ENCODE measurements around the gene TMEM123.

TMEM123 gene

DNA sequence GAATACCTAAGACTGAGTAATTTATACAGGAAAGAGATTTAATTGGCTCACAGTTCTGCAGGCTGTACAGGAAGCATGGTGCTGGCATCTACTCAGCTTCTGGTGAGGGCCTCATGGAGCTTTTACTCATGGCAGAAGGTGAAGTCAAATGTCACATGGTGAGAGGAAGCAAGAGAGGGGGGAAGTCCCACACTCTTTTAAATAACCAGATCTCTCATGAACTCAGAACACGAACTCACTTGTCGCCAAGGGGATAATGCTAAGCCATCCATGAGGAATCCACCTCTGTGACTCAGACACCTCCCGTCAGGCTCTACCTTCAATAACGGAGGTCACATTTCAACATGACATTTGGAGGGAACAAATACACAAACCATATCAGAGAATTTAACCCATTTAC lies 63.3 kb downstream of the TMEM123 start:
- Histone ChIP-seq H3K9me3 (ENCODE audit: insufficient read depth, low read length) (no peaks in the 10 kb centered on the region), H3K36me3 (ENCODE audit: low read length) (peaks cover under 1% of the 10 kb centered on the region), H3K27ac (ENCODE audit: low read depth, low read length) (no peak overlapping the region), H3K9me2 (replicated peaks; ENCODE audit: insufficient read depth, low read length) (no peaks in the 10 kb centered on the region), H3F3A (ENCODE audit: insufficient read depth) (peaks cover 28% of the 10 kb centered on the region), H3K9ac (ENCODE audit: low read length) (no peak overlapping the region), H3K4me2 (ENCODE audit: low read depth, low read length, poor library complexity, severe bottlenecking) (no peak overlapping the region), H2AFZ (ENCODE audit: low read depth, low read length, severe bottlenecking) (no peak overlapping the region), H4K20me1 (ENCODE audit: low read depth, low read length) (no peaks in the 10 kb centered on the region), H3K79me2 (ENCODE audit: insufficient read depth, low read length) (0 out of 2 replicates have a peak, but pooled peaks cover 5% of the 10 kb centered on the region), H3K27me3 (ENCODE audit: low read length) (no peaks in the 10 kb centered on the region), H3K4me3 (ENCODE audit: insufficient read depth, low read length, poor library complexity, severe bottlenecking) (no peak overlapping the region)
- no peak for TF ChIP-seq EZH2phosphoT487 (conservative IDR thresholded peaks at IDR 0.05; ENCODE audit: low read length)
- TF ChIP-seq, protein P1, sequence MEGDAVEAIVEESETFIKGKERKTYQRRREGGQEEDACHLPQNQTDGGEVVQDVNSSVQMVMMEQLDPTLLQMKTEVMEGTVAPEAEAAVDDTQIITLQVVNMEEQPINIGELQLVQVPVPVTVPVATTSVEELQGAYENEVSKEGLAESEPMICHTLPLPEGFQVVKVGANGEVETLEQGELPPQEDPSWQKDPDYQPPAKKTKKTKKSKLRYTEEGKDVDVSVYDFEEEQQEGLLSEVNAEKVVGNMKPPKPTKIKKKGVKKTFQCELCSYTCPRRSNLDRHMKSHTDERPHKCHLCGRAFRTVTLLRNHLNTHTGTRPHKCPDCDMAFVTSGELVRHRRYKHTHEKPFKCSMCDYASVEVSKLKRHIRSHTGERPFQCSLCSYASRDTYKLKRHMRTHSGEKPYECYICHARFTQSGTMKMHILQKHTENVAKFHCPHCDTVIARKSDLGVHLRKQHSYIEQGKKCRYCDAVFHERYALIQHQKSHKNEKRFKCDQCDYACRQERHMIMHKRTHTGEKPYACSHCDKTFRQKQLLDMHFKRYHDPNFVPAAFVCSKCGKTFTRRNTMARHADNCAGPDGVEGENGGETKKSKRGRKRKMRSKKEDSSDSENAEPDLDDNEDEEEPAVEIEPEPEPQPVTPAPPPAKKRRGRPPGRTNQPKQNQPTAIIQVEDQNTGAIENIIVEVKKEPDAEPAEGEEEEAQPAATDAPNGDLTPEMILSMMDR (IDR thresholded peaks at IDR 0.05; ENCODE audit: insufficient read depth, low read length, poor library complexity, severe bottlenecking), result no peak

DNA sequence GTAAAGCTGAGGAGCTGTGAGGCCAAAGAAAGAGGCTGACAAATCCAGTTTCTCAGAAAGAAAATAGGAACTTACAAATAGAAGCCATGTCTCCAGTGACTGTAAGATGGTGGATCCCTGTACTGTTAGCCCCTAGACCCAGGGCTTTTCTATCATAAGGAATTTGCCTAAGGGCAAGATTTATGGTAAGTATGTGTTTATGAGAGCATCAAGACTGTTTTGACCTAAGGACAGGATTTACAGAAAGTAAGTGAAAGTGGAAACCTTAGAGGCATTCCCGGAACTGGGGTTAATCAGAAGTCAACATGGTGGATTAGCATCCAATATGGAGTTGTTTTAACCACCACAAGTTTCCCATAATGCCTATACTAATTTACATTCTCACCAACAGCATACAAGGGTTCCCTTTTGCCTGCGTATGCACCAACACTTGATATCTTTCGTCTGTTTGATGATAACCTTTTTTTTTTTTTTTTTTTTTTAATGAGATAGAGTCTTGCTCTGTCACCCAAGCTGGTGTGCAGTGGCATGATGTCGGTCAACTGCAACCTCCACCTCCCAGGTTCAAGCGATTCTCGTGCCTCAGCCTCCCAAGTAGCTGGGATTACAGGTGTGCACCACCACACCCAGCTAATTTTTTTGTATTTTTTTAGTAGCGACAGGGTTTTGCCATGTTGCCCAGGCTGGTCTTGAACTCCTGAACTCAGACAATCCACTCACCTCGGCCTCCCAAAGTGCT lies 65.4 kb downstream of the TMEM123 start:
- no peaks in the 10 kb centered on the region for H3K9me3 ChIP-seq (ENCODE audit: insufficient read depth, low read length)
- no peaks in the 10 kb centered on the region for H3K27me3 ChIP-seq (ENCODE audit: low read length)
- 0 out of 2 replicates have a peak, but pooled peaks cover 5% of the 10 kb centered on the region for H3K79me2 ChIP-seq (ENCODE audit: insufficient read depth, low read length)
- H3K4me2 ChIP-seq (ENCODE audit: low read depth, low read length, poor library complexity, severe bottlenecking), result no peak overlapping the region
- H3K9me2 ChIP-seq (replicated peaks; ENCODE audit: insufficient read depth, low read length), result no peaks in the 10 kb centered on the region
- H3K27ac ChIP-seq (ENCODE audit: low read depth, low read length), result no peak overlapping the region
- no peak overlapping the region for H2AFZ ChIP-seq (ENCODE audit: low read depth, low read length, severe bottlenecking)
- H3K36me3 ChIP-seq (ENCODE audit: low read length), result no peaks in the 10 kb centered on the region; the same call in 1 of the 2 replicates
- no peak overlapping the region for H3K9ac ChIP-seq (ENCODE audit: low read length)
- TF ChIP-seq, protein P1 (IDR thresholded peaks at IDR 0.05; ENCODE audit: insufficient read depth, low read length, poor library complexity, severe bottlenecking), result no peak
- TF ChIP-seq EZH2phosphoT487 (conservative IDR thresholded peaks at IDR 0.05; ENCODE audit: low read length), result no peak
- no peak overlapping the region for H3K4me3 ChIP-seq (ENCODE audit: insufficient read depth, low read length, poor library complexity, severe bottlenecking)
- H4K20me1 ChIP-seq (ENCODE audit: low read depth, low read length), result no peaks in the 10 kb centered on the region
- peaks cover 9% of the 10 kb centered on the region for H3F3A ChIP-seq (ENCODE audit: insufficient read depth)

DNA sequence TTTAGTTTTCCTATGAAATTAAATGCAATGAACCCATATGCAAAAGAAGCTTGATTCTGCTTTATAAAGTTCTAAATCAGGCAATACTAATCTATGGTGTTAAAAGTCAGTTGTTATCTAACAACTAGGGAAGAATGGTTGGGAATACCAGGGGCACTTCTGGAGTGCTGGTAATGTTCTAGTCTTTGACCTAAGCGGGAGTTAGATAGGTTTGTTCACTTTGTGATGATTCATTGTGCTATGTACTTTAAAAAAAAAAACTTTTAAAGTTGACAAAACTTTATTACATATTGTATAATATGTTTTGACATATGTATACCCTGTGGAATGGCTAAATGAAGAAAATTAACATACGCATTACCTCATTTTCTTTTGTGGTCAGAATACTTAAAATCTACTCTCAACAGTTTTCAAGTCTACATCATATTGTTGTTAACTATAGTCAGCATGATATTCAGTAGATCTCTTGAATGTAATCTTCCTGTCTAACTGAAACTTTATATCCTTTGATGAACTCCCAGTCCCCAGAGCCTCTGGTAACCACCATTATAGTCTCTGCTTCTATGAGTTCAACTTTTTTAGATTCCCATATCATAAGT lies 66.3 kb downstream of the TMEM123 start:
- peaks cover 9% of the 10 kb centered on the region for H3F3A ChIP-seq (ENCODE audit: insufficient read depth)
- H3K9me3 ChIP-seq (ENCODE audit: insufficient read depth, low read length), result no peaks in the 10 kb centered on the region
- no peaks in the 10 kb centered on the region for H3K27me3 ChIP-seq (ENCODE audit: low read length)
- no peaks in the 10 kb centered on the region; the same call in 1 of the 2 replicates for H3K36me3 ChIP-seq (ENCODE audit: low read length)
- no peak overlapping the region for H3K4me3 ChIP-seq (ENCODE audit: insufficient read depth, low read length, poor library complexity, severe bottlenecking)
- H3K9ac ChIP-seq (ENCODE audit: low read length), result no peak overlapping the region
- H2AFZ ChIP-seq (ENCODE audit: low read depth, low read length, severe bottlenecking), result no peak overlapping the region
- H3K79me2 ChIP-seq (ENCODE audit: insufficient read depth, low read length), result 0 out of 2 replicates have a peak, but pooled peaks cover 4% of the 10 kb centered on the region
- no peaks in the 10 kb centered on the region for H3K9me2 ChIP-seq (replicated peaks; ENCODE audit: insufficient read depth, low read length)
- no peak overlapping the region for H3K4me2 ChIP-seq (ENCODE audit: low read depth, low read length, poor library complexity, severe bottlenecking)
- TF ChIP-seq, protein P1 (IDR thresholded peaks at IDR 0.05; ENCODE audit: insufficient read depth, low read length, poor library complexity, severe bottlenecking), result no peak
- TF ChIP-seq EZH2phosphoT487 (conservative IDR thresholded peaks at IDR 0.05; ENCODE audit: low read length), result no peak
- H3K27ac ChIP-seq (ENCODE audit: low read depth, low read length), result no peak overlapping the region
- no peaks in the 10 kb centered on the region for H4K20me1 ChIP-seq (ENCODE audit: low read depth, low read length)

Data from SU-DHL-6 (cell line).